ENCODE measurements around the gene LRRC43. TPM values are rescaled to one million over a fixed set of nuclear protein-coding genes. Genes with fewer than 3 reads are reported as not detected.
"Not testable (repeated sequence)": the region's sequence is repeated elsewhere in the genome, so short reads cannot be mapped to it uniquely, and the experiment has no call there.

Gene LRRC43
- total RNA-seq, 5 donors from 2014 or later (not counting 1 experiment from before 2014, with no cell fraction given) = 0.44 to 0.66 TPM; not detected in 3

GRCh38 chr12:122176473-122176872 lies 6.5 kb upstream of the LRRC43 start:
- H3K4me3 ChIP-seq (ENCODE audit: control insufficient read depth in 1 of 2, extremely low read depth in 1 of 2, low read length in 1 of 2); H3K9me3 Mint-ChIP-seq; H3K27me3 ChIP-seq (replicated peaks in 1 of 2; ENCODE audit: control insufficient read depth in 2 of 2, extremely low read depth in 1 of 2, insufficient read depth in 2 of 2, low read length in 1 of 2); H3K4me1 ChIP-seq (ENCODE audit: control insufficient read depth in 1 of 2, extremely low read depth in 1 of 2, insufficient read depth in 2 of 2, low read length in 2 of 2); POLR2A ChIA-PET; H3K4me3 Mint-ChIP-seq; H3K9me3 ChIP-seq; ATAC-seq (replicated peaks in 1 of 4); H3K27ac ChIP-seq (ENCODE audit: low read length); DNase-seq; H3K4me1 Mint-ChIP-seq; H3K27me3 Mint-ChIP-seq; H3K27ac Mint-ChIP-seq; CTCF ChIA-PET; H3K36me3 ChIP-seq (ENCODE audit: control insufficient read depth in 2 of 2, extremely low read depth in 1 of 2, insufficient read depth in 1 of 2, low read length in 1 of 2); H3K36me3 Mint-ChIP-seq: not testable (repeated sequence)
- no CpG with 5 or more reads among the region's 4 CpGs for WGBS (ENCODE audit: insufficient coverage)

GRCh38 chr12:122183588-122183940 lies 641 bp downstream of the LRRC43 start:
- ChIA-PET POLR2A (interaction anchor here in 1 of 2 donors (0.6 kb wide), 1 partner anchor 1027 kb away, joined by 9 read pairs; no protein-coding TSS in a partner anchor), CTCF (no interaction called here)
- peaks cover 6 to 9% (median 8%) of the 10 kb centered on the region in 3 donors for H3K4me1 Mint-ChIP-seq
- no peaks in the 10 kb centered on the region for H3K9me3 Mint-ChIP-seq
- Histone ChIP-seq H3K9me3 (no peaks in the 10 kb centered on the region), H3K4me3 (ENCODE audit: control insufficient read depth in 1 of 2, extremely low read depth in 1 of 2, low read length in 1 of 2) (peak overlapping the region in 1 of 2 donors; percentile 47), H3K27ac (ENCODE audit: low read length) (no peak overlapping the region), H3K27me3 (replicated peaks in 1 of 2; ENCODE audit: control insufficient read depth in 2 of 2, extremely low read depth in 1 of 2, insufficient read depth in 2 of 2, low read length in 1 of 2) (peaks cover 0 to 22% of the 10 kb centered on the region in 2 experiments), H3K36me3 (ENCODE audit: control insufficient read depth in 2 of 2, extremely low read depth in 1 of 2, insufficient read depth in 1 of 2, low read length in 1 of 2) (no peaks in the 10 kb centered on the region), H3K4me1 (ENCODE audit: control insufficient read depth in 1 of 2, extremely low read depth in 1 of 2, insufficient read depth in 2 of 2, low read length in 2 of 2) (peaks cover 0 to 10% of the 10 kb centered on the region in 2 experiments)
- H3K36me3 Mint-ChIP-seq = no peaks in the 10 kb centered on the region
- no peak overlapping the region for H3K27ac Mint-ChIP-seq
- H3K27me3 Mint-ChIP-seq = peaks cover 11 to 14% of the 10 kb centered on the region in 2 donors
- WGBS (ENCODE audit: insufficient coverage) = 92% methylated on average over 2 of the region's 10 CpGs
- ATAC-seq (replicated peaks in 1 of 4) (peak in 1 of 4 experiments; percentile 3), DNase-seq (no peak)
- peak overlapping the region; percentile 62 to 77 (median 74) for H3K4me3 Mint-ChIP-seq

GRCh38 chr12:122184517-122184916 lies 1.6 kb downstream of the LRRC43 start:
- Mint-ChIP-seq H3K4me1 (peaks cover 6 to 9% (median 8%) of the 10 kb centered on the region in 3 donors), H3K36me3 (no peaks in the 10 kb centered on the region), H3K27ac (no peak overlapping the region), H3K27me3 (peaks cover 11 to 14% of the 10 kb centered on the region in 2 donors), H3K9me3 (no peaks in the 10 kb centered on the region), H3K4me3 (peak overlapping the region; percentile 51 to 77 (median 74))
- Histone ChIP-seq H3K27me3 (replicated peaks in 1 of 2; ENCODE audit: control insufficient read depth in 2 of 2, extremely low read depth in 1 of 2, insufficient read depth in 2 of 2, low read length in 1 of 2) (peaks cover 0 to 22% of the 10 kb centered on the region in 2 experiments), H3K27ac (ENCODE audit: low read length) (no peak overlapping the region), H3K36me3 (ENCODE audit: control insufficient read depth in 2 of 2, extremely low read depth in 1 of 2, insufficient read depth in 1 of 2, low read length in 1 of 2) (no peaks in the 10 kb centered on the region), H3K4me3 (ENCODE audit: control insufficient read depth in 1 of 2, extremely low read depth in 1 of 2, low read length in 1 of 2) (no peak overlapping the region), H3K9me3 (no peaks in the 10 kb centered on the region), H3K4me1 (ENCODE audit: control insufficient read depth in 1 of 2, extremely low read depth in 1 of 2, insufficient read depth in 2 of 2, low read length in 2 of 2) (peaks cover 0 to 10% of the 10 kb centered on the region in 2 experiments)
- ChIA-PET CTCF (no interaction called here), POLR2A (no interaction called here)
- peak in 1 of 35 experiments; percentile 25 for DNase-seq
- no peak for ATAC-seq (replicated peaks in 1 of 4)
- WGBS (ENCODE audit: insufficient coverage) = 64% methylated on average over 8 of the region's 18 CpGs

GRCh38 chr12:122185079-122185478 lies 2.2 kb downstream of the LRRC43 start:
- DNase-seq (no peak), ATAC-seq (replicated peaks in 1 of 4) (no peak)
- Mint-ChIP-seq H3K36me3 (no peaks in the 10 kb centered on the region), H3K27ac (no peak overlapping the region), H3K4me3 (peak overlapping the region in 1 of 3 donors; percentile 77), H3K9me3 (no peaks in the 10 kb centered on the region), H3K27me3 (peaks cover 11 to 14% of the 10 kb centered on the region in 2 donors), H3K4me1 (peaks cover 6 to 9% (median 8%) of the 10 kb centered on the region in 3 donors)
- POLR2A ChIA-PET = no interaction called here
- Histone ChIP-seq H3K36me3 (ENCODE audit: control insufficient read depth in 2 of 2, extremely low read depth in 1 of 2, insufficient read depth in 1 of 2, low read length in 1 of 2) (no peaks in the 10 kb centered on the region), H3K27ac (ENCODE audit: low read length) (no peak overlapping the region), H3K9me3 (no peaks in the 10 kb centered on the region), H3K4me3 (ENCODE audit: control insufficient read depth in 1 of 2, extremely low read depth in 1 of 2, low read length in 1 of 2) (no peak overlapping the region), H3K4me1 (ENCODE audit: control insufficient read depth in 1 of 2, extremely low read depth in 1 of 2, insufficient read depth in 2 of 2, low read length in 2 of 2) (peaks cover 0 to 10% of the 10 kb centered on the region in 2 experiments), H3K27me3 (replicated peaks in 1 of 2; ENCODE audit: control insufficient read depth in 2 of 2, extremely low read depth in 1 of 2, insufficient read depth in 2 of 2, low read length in 1 of 2) (peaks cover 0 to 24% of the 10 kb centered on the region in 2 experiments)
- WGBS (ENCODE audit: insufficient coverage) = 100% methylated on average over 3 of the region's 7 CpGs
- CTCF ChIA-PET = no interaction called here

GRCh38 chr12:122185494-122186082 lies 2.7 kb downstream of the LRRC43 start:
- POLR2A ChIA-PET = no interaction called here
- peaks cover 6 to 9% (median 8%) of the 10 kb centered on the region in 3 donors for H3K4me1 Mint-ChIP-seq
- H3K27me3 Mint-ChIP-seq = peaks cover 11 to 14% of the 10 kb centered on the region in 2 donors
- Histone ChIP-seq H3K27me3 (replicated peaks in 1 of 2; ENCODE audit: control insufficient read depth in 2 of 2, extremely low read depth in 1 of 2, insufficient read depth in 2 of 2, low read length in 1 of 2) (peaks cover 0 to 28% of the 10 kb centered on the region in 2 experiments), H3K4me1 (ENCODE audit: control insufficient read depth in 1 of 2, extremely low read depth in 1 of 2, insufficient read depth in 2 of 2, low read length in 2 of 2) (peaks cover 0 to 11% of the 10 kb centered on the region in 2 experiments), H3K27ac (ENCODE audit: low read length) (no peak overlapping the region), H3K4me3 (ENCODE audit: control insufficient read depth in 1 of 2, extremely low read depth in 1 of 2, low read length in 1 of 2) (no peak overlapping the region), H3K9me3 (no peaks in the 10 kb centered on the region), H3K36me3 (ENCODE audit: control insufficient read depth in 2 of 2, extremely low read depth in 1 of 2, insufficient read depth in 1 of 2, low read length in 1 of 2) (no peaks in the 10 kb centered on the region)
- no peak for ATAC-seq (replicated peaks in 1 of 4)
- DNase-seq = no peak
- no peak overlapping the region for H3K27ac Mint-ChIP-seq
- no peaks in the 10 kb centered on the region for H3K9me3 Mint-ChIP-seq
- CTCF ChIA-PET = no interaction called here
- no peak overlapping the region for H3K4me3 Mint-ChIP-seq
- WGBS (ENCODE audit: insufficient coverage) = 85% methylated on average over 8 of the region's 10 CpGs
- no peaks in the 10 kb centered on the region for H3K36me3 Mint-ChIP-seq

GRCh38 chr12:122187466-122187865 lies 4.5 kb downstream of the LRRC43 start:
- ChIA-PET CTCF (no interaction called here), POLR2A (interaction anchor here in 1 of 2 donors (0.6 kb wide), 1 partner anchor 383 kb away, joined by 4 read pairs; no protein-coding TSS in a partner anchor)
- Mint-ChIP-seq H3K27ac (no peak overlapping the region), H3K9me3 (no peaks in the 10 kb centered on the region), H3K4me1 (peaks cover 6 to 9% (median 8%) of the 10 kb centered on the region in 3 donors), H3K4me3 (no peak overlapping the region), H3K36me3 (no peaks in the 10 kb centered on the region), H3K27me3 (peaks cover 8 to 13% of the 10 kb centered on the region in 2 donors)
- no peak for DNase-seq
- H3K4me1 ChIP-seq (ENCODE audit: control insufficient read depth in 1 of 2, extremely low read depth in 1 of 2, insufficient read depth in 2 of 2, low read length in 2 of 2) = peaks cover 0 to 16% of the 10 kb centered on the region in 2 experiments
- 98% methylated on average over 7 of the region's 12 CpGs for WGBS (ENCODE audit: insufficient coverage)
- H3K4me3 ChIP-seq (ENCODE audit: control insufficient read depth in 1 of 2, extremely low read depth in 1 of 2, low read length in 1 of 2) = no peak overlapping the region
- peaks cover 0 to 33% of the 10 kb centered on the region in 2 experiments for H3K27me3 ChIP-seq (replicated peaks in 1 of 2; ENCODE audit: control insufficient read depth in 2 of 2, extremely low read depth in 1 of 2, insufficient read depth in 2 of 2, low read length in 1 of 2)
- no peaks in the 10 kb centered on the region for H3K9me3 ChIP-seq
- H3K27ac ChIP-seq (ENCODE audit: low read length) = no peak overlapping the region
- ATAC-seq (replicated peaks in 1 of 4) = no peak
- H3K36me3 ChIP-seq (ENCODE audit: control insufficient read depth in 2 of 2, extremely low read depth in 1 of 2, insufficient read depth in 1 of 2, low read length in 1 of 2) = no peaks in the 10 kb centered on the region
